ENCODE data around the gene PON1. TPM values are rescaled to one million over a fixed set of nuclear protein-coding genes. Genes with fewer than 3 reads are reported as not detected.

The PON1 gene
- polyA plus RNA-seq, 1 donor (not counting 4 experiments of a cell fraction or from before 2014, with no cell fraction given): not detected

DNA sequence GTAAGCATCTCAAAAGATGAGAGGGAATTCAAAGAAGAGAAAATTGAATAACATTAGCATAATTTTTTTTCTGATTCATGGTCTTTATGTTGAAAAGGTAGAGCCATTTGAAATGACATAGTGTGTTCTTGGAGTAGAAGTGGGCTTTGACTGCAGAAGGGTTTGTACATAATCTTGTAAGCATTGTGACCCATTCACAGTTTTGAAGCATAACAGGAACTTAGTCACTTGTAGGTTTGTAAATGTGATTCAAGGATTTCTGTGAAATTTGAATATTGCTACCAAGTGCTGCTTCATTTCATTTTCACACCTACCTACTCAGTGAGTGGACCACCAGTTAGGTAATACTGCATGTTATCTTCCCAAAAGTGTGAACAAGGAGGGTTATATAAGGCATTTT is 68.6 kb downstream of the PON1 start:
- H3K27ac ChIP-seq (ENCODE audit: control insufficient read depth, insufficient read depth, low read length): no peak overlapping the region
- no peak overlapping the region for H3K4me3 ChIP-seq (ENCODE audit: control insufficient read depth in 2 of 3, extremely low read depth in 1 of 3, insufficient read depth in 2 of 3, low read depth in 1 of 3, low read length in 3 of 3)
- no peaks in the 10 kb centered on the region for H3K4me1 ChIP-seq (ENCODE audit: control insufficient read depth, extremely low read depth, insufficient read depth, low read length)
- no peaks in the 10 kb centered on the region for H3K36me3 ChIP-seq (ENCODE audit: control insufficient read depth in 2 of 2, extremely low read depth in 1 of 2, insufficient read depth in 2 of 2, low read length in 2 of 2)
- DNase-seq (ENCODE audit: low read depth, low spot score): no peak
- H4K20me1 ChIP-seq (ENCODE audit: control insufficient read depth, extremely low read depth, insufficient read depth, low read length): no peaks in the 10 kb centered on the region
- no peaks in the 10 kb centered on the region for H3K9me1 ChIP-seq (ENCODE audit: control insufficient read depth, extremely low read depth, insufficient read depth, low read length)
- no peak for FAIRE-seq
- H3K9me3 ChIP-seq (ENCODE audit: control insufficient read depth, low read depth, low read length): no peaks in the 10 kb centered on the region
- H3K79me2 ChIP-seq (ENCODE audit: control insufficient read depth, insufficient read depth, low read length): no peaks in the 10 kb centered on the region
- TF ChIP-seq, protein P1, sequence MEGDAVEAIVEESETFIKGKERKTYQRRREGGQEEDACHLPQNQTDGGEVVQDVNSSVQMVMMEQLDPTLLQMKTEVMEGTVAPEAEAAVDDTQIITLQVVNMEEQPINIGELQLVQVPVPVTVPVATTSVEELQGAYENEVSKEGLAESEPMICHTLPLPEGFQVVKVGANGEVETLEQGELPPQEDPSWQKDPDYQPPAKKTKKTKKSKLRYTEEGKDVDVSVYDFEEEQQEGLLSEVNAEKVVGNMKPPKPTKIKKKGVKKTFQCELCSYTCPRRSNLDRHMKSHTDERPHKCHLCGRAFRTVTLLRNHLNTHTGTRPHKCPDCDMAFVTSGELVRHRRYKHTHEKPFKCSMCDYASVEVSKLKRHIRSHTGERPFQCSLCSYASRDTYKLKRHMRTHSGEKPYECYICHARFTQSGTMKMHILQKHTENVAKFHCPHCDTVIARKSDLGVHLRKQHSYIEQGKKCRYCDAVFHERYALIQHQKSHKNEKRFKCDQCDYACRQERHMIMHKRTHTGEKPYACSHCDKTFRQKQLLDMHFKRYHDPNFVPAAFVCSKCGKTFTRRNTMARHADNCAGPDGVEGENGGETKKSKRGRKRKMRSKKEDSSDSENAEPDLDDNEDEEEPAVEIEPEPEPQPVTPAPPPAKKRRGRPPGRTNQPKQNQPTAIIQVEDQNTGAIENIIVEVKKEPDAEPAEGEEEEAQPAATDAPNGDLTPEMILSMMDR (optimal IDR thresholded peaks at IDR 0.05 in 1 of 3, IDR thresholded peaks at IDR 0.05 in 1 of 3, conservative IDR thresholded peaks at IDR 0.05 in 1 of 3; ENCODE audit: extremely low read depth in 1 of 3, insufficient read depth in 2 of 3, low read length in 3 of 3): no peak
- no peak for TF ChIP-seq EZH2 (IDR thresholded peaks at IDR 0.05; ENCODE audit: low read length)
- no peak overlapping the region for H2AFZ ChIP-seq (ENCODE audit: control insufficient read depth, low read length)
- H3K27me3 ChIP-seq (ENCODE audit: control insufficient read depth, extremely low read depth, insufficient read depth, low read length): no peaks in the 10 kb centered on the region
- no peak overlapping the region for H3K9ac ChIP-seq (ENCODE audit: control insufficient read depth, extremely low read depth, insufficient read depth, low read length)
- no peak overlapping the region for H3K4me2 ChIP-seq (ENCODE audit: control insufficient read depth, extremely low read depth, insufficient read depth, low read depth, low read length)
- dilution Hi-C loops (cut with MboI; ENCODE audit: extremely low pct_ligation_motif_present, low sequenced_read_pairs): no loop called here

DNA sequence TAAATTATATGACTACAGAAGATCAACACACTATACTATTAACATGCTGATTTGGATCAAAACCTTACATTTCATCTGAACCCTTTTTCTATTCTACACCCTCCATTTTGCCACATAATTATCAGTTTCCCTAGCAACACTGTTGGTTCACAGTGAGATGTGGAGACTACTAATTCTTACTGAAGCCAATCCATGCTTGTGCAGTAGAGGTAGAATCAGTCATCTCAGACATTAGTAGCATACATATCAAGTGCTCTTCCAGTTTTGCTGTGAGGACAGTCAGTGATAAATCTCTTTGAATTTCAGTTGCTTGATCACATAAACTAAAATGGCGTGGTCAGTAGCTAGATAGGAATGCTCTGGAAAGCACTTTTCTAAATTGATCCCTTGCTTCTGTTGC is 70.3 kb downstream of the PON1 start:
- Histone ChIP-seq H3K4me2 (ENCODE audit: control insufficient read depth, extremely low read depth, insufficient read depth, low read depth, low read length) (no peak overlapping the region), H3K9ac (ENCODE audit: control insufficient read depth, extremely low read depth, insufficient read depth, low read length) (no peak overlapping the region), H3K4me1 (ENCODE audit: control insufficient read depth, extremely low read depth, insufficient read depth, low read length) (no peaks in the 10 kb centered on the region), H3K36me3 (ENCODE audit: control insufficient read depth in 2 of 2, extremely low read depth in 1 of 2, insufficient read depth in 2 of 2, low read length in 2 of 2) (no peaks in the 10 kb centered on the region), H2AFZ (ENCODE audit: control insufficient read depth, low read length) (no peak overlapping the region), H4K20me1 (ENCODE audit: control insufficient read depth, extremely low read depth, insufficient read depth, low read length) (no peaks in the 10 kb centered on the region), H3K4me3 (ENCODE audit: control insufficient read depth in 2 of 3, extremely low read depth in 1 of 3, insufficient read depth in 2 of 3, low read depth in 1 of 3, low read length in 3 of 3) (no peak overlapping the region), H3K9me1 (ENCODE audit: control insufficient read depth, extremely low read depth, insufficient read depth, low read length) (no peaks in the 10 kb centered on the region), H3K9me3 (ENCODE audit: control insufficient read depth, low read depth, low read length) (no peaks in the 10 kb centered on the region), H3K27ac (ENCODE audit: control insufficient read depth, insufficient read depth, low read length) (no peak overlapping the region), H3K79me2 (ENCODE audit: control insufficient read depth, insufficient read depth, low read length) (no peaks in the 10 kb centered on the region), H3K27me3 (ENCODE audit: control insufficient read depth, extremely low read depth, insufficient read depth, low read length) (no peaks in the 10 kb centered on the region)
- FAIRE-seq: no peak
- no peak for TF ChIP-seq EZH2 (IDR thresholded peaks at IDR 0.05; ENCODE audit: low read length)
- TF ChIP-seq, protein P1 (optimal IDR thresholded peaks at IDR 0.05 in 1 of 3, IDR thresholded peaks at IDR 0.05 in 1 of 3, conservative IDR thresholded peaks at IDR 0.05 in 1 of 3; ENCODE audit: extremely low read depth in 1 of 3, insufficient read depth in 2 of 3, low read length in 3 of 3): no peak
- dilution Hi-C loops (cut with MboI; ENCODE audit: extremely low pct_ligation_motif_present, low sequenced_read_pairs): no loop called here
- no peak for DNase-seq (ENCODE audit: low read depth, low spot score)

All from keratinocyte (primary cell).